Measurements from ENCODE around the gene LMNA.
A peak's percentile ranks its signal among the peaks of the same experiment; 100 is the strongest.
"Not testable (repeated sequence)": the region's sequence is repeated elsewhere in the genome, so short reads cannot be mapped to it uniquely, and the experiment has no call there.

Gene LMNA

DNA sequence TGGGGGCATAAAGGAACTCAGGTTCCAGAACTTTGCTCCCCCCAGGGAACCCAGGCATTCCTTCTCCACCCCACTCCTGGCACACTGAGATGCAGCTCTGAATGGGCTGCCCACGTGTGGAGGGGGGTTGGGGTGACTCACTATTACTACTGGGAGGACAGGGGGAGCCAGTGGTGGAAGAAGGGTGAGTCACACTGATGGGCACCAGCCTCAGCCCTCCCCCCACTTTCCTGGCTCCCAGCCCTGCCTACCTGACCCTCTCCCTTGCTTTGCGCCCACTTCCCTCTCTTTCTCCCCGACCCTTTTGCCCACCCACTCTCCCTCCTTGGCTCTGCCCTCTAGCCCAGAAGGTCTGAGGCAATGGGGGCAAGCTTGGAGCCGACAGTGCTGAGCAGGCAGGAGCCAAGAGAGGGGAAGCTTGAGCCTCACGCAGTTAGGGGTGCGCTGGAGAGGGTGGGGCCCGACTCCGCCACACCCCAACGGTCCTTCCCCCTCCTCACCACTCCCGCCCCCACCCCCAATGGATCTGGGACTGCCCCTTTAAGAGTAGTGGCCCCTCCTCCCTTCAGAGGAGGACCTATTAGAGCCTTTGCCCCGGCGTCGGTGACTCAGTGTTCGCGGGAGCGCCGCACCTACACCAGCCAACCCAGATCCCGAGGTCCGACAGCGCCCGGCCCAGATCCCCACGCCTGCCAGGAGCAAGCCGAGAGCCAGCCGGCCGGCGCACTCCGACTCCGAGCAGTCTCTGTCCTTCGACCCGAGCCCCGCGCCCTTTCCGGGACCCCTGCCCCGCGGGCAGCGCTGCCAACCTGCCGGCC lies at the start of gene LMNA:
TSS of gene LMNA (plus strand) at position 611 of the 818 bp plus-strand sequence. CDS start 208 bp downstream, outside the sequence.
- DNase-seq = peak; percentile 29 to 94 (median 78)

DNA sequence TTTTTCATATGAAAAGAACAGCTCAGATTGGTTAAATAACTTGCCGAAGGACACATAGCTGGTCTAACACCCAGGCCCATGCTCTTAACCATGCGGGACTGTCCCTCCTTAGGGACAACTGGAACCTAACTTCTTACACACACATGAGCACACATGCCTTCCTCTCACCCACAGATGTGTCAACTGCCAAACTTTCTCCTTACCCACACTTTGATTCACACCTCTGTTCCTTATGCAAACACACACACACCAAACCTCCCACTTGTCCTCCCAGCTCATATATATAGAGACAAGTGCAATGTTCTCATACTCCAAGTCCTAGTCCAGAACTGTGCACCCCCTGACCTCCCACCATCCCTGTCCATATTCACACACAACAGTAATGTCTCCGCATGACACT lies 49.3 kb upstream of the LMNA start:
- DNase-seq = no peak

DNA sequence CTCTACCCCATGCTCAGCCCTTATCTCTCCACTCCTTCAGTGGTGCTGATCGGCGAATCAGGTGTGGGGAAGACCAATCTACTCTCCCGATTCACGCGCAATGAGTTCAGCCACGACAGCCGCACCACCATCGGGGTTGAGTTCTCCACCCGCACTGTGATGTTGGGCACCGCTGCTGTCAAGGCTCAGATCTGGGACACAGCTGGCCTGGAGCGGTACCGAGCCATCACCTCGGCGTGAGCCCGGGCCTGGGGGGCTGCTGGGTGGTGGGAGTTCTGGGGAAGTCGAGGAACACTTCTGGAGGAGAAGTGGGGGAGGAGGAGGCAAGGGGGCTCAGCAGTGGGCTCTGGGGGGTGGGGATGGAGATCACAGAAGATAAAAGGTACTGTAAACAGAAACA lies 48.6 kb upstream of the LMNA start:
- DNase-seq = no peak

DNA sequence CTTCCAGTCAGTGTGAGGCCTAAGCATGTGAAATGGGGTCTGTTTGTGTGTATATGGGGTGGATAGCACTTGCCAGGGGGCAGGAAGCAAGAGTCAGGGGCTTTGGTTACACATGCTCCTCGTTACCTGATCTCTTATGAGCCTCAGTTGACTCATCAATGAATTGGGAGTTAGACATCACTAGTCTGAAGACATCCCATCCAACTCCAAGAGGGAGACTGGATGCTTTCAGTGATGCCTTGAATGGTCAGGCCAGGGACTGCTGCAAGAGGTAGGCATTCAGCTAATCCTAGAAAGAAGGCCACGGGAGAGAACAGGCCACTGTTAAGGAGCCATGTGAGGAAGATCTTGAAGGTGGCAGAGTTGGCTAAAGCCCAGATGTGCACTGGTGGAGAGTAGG lies 47.2 kb upstream of the LMNA start:
- no peak for DNase-seq

DNA sequence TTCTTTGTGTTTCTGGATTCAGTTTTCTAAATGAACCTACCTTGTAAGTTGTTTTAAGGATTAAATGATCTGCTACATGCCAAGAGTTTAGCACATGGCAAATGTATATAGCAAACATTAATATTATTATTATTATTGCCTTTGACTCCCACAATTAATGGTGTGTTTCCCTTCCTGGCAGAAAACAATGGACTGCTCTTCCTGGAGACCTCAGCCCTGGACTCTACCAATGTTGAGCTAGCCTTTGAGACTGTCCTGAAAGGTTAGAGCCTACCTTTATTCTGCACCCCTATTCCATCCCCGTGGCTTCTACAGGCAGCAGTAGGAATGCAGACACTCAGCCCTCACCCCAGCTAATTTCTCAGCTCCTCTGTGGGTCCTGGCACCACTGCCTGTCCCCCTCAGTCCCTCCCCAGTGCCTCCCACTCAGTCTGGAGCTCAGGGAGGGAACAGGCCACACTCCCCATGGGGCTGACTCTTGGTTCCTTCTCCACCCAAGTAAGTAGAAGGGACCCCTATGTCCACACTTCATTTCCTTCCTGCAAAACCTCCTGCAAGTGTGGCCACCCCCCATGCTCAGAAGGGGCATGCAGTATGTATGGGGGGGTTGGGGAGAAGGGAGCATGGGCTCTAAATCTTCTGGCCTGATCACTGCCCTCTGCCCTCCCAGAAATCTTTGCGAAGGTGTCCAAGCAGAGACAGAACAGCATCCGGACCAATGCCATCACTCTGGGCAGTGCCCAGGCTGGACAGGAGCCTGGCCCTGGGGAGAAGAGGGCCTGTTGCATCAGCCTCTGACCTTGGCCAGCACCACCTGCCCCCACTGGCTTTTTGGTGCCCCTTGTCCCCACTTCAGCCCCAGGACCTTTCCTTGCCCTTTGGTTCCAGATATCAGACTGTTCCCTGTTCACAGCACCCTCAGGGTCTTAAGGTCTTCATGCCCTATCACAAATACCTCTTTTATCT lies 44.7 kb upstream of the LMNA start:
- no peak for DNase-seq

DNA sequence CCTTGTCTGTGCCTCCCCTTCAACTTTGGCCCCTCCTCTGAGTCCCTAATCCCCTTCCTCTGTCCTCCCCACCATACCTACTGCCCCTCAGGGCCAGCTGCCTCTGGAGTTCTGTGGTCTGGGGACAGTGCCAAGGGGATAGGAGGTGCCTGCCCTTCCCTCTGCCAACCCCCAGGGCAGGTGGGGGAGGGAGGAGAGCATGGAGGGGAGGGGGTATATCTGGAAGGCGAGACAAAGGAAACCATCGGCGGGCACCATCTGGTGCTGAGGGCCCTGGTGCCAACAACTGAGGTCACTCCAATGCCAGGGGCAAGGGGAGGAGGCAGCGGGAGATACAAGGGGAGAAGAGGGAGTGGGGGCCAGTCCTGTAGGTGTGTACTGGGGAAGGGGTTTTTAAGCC lies 44.0 kb upstream of the LMNA start:
- DNase-seq = no peak

DNA sequence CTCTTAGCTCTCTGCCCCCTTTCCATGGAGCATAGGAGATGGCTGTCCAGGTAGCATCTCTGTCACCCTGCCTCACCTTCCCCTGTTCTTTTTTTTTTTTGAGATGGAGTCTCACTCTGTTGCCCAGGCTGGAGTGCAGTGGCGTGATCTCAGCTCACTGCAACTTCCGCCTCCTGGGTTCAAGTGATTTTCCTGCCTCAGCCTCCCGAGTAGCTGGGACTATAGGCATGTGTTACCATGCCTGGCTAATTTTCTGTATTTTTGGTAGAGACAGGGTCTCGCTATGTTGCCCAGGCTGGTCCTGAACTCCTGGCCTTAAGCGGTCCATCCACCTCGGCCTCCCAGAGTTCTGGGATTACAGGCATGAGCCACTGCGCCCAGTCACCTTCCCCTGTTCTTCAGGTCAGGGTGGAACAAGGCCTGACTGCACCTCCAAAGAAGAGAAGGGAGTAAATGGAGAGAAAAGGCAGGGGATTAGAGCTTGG lies 43.1 kb upstream of the LMNA start:
- DNase-seq = not testable (repeated sequence)

DNA sequence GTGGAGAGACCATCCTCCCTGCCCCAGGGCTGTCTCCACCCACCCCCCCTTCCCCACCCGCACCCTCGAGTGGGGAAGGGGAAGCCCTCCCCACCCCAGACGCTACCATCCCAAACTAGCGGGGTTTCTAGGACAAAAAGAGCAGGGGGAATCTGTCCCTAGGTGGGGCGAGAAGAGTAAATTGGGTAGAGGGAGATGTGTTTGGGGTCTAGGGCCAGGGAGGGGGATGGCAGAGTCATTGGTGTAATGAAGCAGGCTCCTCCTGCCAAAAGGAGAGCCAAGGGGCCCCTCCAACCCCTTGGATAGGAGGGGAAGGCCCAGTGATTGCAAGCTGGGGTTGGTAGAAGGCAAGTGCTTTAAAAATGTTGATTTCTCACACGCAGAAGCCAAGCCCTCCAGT lies 42.3 kb upstream of the LMNA start:
- no peak for DNase-seq

DNA sequence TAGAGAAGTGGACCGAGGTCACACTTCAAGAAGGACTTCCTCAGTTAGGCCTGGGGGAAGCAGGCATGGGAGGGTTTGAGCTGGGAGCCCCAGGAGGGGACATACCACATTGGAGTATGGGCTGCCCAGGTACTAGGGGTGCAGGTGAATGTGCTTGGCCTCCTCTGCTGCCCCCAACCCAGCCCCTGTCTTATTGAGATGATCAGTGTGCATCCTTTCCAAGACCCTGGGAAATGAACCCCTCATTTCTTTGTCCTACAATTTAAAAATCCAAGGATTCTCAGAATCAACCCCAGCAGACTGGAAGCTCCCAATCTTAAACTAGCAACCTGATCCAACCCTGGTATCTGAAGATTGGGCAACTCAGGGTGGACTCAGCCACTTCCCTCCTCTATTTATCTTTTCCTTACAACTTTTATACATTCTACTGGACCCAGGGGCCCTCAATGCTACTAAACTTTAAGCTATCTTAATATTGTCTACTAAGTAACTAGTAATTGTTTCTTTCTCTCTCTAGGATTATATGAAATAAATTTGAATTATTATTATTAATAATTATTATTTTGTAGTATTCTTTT lies 41.3 kb upstream of the LMNA start:
- no peak for DNase-seq

DNA sequence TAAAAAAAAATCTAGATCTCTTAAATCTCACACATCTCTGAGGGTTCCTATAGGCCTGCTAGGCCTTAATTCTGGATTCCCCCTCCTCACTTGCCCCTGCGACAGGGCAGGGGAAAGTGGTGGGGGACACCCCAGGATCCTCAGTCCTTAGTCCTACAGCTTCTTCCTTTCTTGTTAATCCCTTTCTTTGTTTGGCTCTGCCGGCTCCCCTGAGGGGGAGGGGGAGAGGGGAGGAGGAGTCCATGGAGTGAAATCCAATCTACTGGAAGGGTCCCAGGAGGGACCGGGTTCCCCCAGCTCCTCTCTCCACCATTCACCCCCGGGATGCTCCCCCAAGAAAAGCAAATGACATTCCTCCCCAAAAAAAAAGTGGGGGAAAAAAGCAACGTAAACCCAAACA lies 40.8 kb upstream of the LMNA start:
- DNase-seq = no peak

DNA sequence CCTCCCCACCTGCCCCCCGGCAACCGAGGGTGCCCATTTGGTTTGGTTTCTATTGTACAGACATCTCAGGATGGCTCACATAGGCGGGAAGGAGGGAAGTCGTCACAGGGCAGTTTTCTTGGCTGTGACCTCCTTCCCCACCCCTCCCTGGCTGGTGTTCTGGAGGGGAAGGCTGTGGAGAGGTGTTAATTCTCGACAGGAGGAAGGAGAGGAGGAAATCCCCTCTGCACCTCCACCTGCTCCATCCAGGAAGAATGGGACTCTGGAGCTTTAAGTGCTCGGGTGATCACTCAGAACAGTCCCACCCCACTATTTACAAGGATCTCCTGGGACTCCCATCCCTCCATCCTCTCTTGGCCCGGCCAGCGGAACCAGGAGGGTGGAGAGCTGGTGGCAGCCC lies 39.9 kb upstream of the LMNA start:
- DNase-seq = no peak

DNA sequence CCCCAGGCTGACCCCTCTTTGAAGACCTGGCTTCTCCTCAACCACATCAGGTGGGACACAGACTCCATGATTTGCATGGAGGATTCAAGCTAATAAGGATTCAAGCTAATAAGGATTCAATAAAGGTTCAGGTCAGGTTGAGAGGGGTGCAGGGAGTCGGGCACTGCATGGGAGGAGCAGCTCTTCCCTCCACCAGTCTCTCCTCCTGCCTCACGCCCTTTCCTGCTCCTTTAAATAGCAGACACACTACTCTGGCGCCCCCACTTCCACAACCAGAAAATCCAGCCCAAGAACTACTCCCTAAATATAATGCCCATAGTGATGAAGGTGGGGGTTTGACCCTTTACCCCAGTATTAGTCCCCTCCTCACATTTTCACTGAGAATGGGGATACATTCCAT lies 39.3 kb upstream of the LMNA start:
- no peak for DNase-seq

DNA sequence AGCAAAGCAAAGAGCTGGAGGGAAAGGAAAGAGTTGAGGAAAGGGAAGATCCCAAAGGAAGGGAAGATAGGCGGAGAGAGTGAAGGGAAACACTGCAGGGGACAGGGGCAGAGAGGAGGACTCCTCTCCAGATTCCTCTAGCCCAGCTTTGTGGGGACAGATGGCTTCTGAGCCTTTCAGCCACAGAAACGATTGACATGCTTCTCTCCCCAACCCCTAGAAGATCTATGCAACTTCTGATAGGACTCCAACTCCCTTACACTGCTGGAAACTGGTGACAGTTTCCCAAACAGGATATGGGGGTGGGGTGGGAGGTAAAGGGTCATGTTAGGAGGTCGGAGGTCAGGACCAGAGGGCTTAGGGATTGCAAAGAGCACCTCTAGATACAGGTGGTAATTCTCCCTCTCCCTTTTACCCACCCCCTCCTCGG lies 38.7 kb upstream of the LMNA start:
- no peak for DNase-seq

DNA sequence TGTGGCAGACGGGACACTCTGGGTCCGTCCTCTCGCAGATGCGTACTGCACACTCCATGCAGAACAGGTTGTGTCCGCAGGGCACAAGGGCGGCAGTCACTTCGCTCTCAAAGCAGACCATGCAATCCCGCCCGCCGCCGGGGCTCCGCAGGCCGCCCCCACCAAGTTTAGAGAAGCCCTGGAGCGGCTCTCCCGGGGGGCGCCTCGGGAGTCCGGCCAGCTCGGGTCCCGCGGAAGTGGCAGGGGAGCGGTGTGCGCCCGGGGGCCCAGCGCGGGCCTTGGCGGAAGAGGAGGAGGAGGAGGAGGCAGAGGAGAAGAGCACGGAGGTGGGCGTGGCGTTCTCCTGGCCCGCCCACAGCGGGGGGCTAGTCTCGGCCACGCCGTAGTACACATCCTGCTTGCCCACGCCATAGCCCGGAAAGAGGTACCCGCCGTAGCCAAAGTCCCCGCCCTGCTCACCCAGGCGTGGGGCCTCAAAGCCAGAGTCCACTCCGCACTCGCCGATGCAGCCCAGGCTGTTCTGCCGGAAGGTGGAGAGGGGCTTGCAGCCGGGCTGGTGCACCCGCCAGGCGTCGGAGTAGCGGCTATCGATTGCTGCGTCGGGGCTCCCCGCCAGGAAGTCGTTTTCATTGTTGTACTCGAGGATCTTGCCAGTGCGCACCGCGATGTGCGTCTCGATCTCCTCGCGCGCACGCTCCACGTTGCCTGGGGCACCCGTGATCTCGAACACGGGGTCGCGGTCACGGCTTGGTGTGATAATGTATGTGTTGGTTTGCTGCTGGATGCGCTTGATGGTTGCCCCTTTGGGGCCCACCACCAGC lies 37.7 kb upstream of the LMNA start:
- DNase-seq = peak in 4 of 14 donors; percentile 3 to 31 (median 26)

DNA sequence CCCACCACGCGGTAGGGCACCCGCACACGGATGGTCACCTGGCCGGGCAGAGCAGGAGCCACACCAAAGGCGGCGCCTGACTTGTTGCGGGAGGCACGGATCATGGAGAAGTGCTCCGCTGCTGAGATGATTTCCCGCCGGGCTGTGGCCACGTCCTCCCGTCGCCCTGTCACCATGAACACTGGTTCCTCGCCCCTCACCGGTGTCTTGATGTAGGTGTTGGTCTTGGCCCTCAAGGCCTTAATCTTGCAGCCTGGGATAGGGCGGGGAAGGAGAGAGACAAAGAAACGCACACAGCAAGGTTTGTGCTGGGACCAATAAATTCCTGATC lies 37.1 kb upstream of the LMNA start:
- DNase-seq = no peak

DNA sequence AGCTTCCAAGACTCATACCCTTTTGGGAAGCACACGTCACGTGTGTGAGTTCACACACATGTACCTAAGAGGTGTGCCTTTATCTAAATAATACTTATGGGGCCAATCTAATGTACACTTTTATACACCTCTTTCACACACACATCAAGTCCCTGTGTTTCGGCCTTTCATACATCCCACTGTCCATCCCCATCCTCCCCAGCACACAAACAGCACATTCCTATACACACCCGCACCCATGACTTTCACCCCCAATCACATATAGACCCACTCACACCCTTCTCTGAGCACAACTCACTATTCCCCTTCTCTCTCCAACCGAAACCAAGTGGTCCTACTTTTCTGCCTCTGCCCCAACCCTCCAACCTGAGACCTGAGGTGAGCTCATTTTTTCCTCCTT lies 35.8 kb upstream of the LMNA start:
- DNase-seq = no peak

DNA sequence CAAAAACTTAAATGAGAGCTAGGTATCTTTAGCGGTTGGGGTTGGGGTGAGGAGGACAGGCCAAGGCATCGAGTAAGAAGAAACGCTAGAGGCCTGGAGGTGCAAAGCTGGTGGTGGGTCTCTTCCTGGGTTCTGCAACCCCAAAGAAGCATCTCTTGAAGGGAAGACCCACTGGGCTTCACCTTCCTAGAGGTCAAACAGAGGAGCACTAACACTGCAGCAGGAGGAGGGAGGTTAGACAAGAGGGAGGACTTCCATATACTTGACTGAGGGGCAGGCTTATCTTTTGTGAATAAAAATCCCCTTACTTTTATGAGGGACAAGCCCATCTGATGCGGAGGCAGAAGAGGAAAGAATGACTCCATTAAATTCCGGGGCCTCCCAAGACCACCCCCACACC lies 34.7 kb upstream of the LMNA start:
- no peak for DNase-seq

DNA sequence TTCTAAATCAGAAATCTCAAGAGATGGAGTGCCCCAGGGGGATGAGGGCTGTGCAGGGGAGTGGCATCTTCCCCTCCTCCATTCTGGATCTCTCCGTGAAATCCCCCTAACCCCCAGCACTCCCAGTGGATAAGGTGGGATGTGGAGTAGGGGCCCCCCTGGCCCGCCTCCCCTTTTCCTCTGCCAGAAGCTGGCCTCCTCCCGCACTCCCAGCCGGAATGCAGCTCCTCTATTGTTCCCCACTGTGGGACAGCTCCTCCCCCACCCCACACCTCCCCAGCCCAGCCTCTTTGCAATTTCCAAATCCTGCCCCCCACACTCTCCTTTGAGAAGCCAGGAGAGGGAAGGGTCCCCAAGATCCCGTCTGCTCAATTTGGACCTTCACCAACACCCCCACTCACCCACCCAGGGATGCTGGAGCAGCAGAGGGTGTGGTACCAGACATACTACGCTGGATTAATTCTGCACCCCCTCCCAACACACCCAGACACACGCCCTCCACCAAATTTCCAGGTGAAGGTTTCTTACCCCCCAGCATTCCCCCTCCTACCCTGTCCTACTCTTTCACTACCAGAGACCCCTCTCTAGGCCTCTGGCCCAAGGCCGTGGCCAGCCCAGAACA lies 34.2 kb upstream of the LMNA start:
- no peak for DNase-seq

DNA sequence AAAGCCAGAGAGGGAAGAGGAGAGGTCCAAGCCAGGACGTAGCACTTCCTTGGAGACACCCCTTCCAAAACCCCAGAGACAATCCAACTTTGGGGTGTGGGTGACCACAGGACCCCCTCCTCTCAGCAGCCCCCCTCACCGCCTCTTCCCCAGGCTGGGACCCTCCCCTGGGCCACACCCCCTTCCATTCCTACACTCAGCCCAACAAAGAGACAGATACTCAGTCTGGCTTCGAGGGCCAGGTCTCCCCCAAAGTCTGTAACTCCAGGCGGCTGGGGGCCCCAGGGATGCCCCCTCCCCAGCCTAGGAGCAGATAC lies 33.7 kb upstream of the LMNA start:
- no peak for DNase-seq

DNA sequence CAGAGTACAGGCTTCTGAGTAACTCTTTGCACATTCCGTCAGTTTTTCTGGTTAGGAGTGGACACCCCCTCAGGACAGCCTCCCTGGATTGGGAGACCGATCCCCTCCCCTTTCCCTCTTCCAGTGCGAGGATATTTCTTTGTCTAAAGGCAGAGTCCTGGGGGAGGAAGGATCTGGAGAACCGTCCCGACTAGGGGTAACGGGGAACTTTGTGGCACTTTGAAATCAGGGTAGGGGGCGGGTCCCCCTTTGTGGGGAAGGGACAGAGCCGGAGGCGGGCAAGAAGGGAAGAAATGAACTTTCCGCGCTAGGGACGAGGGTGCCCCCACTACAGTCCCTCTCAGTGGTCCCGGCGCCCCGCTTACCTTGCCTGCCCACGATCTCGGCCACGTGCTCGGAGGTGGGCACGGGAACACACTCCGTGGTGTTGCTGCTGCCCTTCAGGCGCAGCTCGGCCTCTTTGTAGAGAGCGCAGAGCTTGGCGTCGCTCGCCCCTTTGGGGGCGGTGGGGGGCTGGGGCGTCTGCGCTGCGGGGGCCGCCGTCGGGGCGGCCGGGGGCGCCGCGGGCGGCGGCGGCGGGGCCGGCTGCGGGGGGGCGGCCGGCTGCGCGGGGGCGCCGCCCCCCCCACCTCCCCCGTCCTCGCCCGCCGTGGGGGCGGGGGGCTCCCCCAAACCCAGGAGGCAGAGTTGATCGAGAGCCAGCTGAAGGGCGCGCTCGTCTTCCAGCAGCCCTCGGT lies 33.2 kb upstream of the LMNA start:
- DNase-seq = no peak

DNA sequence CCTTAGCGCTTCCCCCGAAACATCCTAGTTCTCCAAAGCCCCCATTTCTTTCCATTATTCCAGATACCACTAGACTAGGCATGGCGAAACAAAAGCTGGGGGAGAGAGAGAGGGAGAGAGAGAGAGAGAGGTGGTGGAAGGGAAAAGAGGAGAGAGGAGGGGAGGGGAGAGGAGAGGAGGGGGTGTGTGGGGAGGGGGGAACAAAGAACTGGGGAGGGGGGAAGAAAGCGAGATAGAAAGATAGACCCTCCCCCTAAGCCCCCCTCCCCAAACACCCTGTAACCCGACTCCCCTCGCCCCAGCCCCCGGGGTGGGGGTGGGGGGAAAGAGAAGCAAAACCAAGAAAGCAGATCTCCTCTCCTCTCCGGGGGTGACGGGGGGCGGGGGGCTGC lies 32.6 kb upstream of the LMNA start:
- no peak for DNase-seq

All from C1 segment of cervical spinal cord (tissue), 14 donors.